GM20000 (cell line): ENCODE results near the gene VSIG8.

ENCODE experiments used
- DNase-seq: peaks from one replicate; pipeline ENCODE4 v3.0.0; 2012; ENCODE audit warnings: low spot score
- CTCF ChIP-seq: IDR thresholded peaks from 2 replicates; pipeline ENCODE4 v1.5.1; 2012; ENCODE audit warnings: mild to moderate bottlenecking, control low read depth; ENCODE audit errors: extremely low read depth, missing control alignments

Gene VSIG8

DNA sequence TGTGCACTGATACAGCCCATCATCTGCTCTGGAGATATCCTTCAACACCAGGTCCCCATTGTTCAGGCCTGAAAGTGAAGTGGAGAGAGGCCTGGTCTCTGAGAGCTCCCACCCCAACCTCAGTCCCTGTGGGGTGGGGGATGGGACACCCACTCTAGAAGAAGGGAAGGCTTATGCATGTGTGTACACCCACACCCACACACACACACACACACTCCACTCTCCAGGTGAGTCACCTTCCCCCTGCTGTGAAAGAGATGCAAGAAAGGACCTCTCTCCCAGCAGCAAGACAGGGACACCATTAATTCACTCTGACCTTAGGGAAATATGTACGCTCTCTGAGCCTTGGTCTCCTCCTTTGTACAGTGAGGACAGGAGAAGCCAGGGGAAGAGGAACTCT lies 5.9 kb downstream of the VSIG8 start:
- no peak for DNase-seq
- TF ChIP-seq CTCF, result no peak

GRCh38 chr1:159855709-159856108 lies 6.7 kb downstream of the VSIG8 start:
- DNase-seq, result no peak

GRCh38 chr1:159854693-159855192 lies 7.7 kb downstream of the VSIG8 start:
- DNase-seq, result peak; percentile 77
- no peak for TF ChIP-seq CTCF

More at GRCh38 chr1:159855709-159856108, 6.7 kb downstream of the VSIG8 start:
- TF ChIP-seq CTCF, result no peak

GRCh38 chr1:159854116-159854692 lies 8.3 kb downstream of the VSIG8 start:
- TF ChIP-seq CTCF, result no peak
- DNase-seq, result no peak

DNA sequence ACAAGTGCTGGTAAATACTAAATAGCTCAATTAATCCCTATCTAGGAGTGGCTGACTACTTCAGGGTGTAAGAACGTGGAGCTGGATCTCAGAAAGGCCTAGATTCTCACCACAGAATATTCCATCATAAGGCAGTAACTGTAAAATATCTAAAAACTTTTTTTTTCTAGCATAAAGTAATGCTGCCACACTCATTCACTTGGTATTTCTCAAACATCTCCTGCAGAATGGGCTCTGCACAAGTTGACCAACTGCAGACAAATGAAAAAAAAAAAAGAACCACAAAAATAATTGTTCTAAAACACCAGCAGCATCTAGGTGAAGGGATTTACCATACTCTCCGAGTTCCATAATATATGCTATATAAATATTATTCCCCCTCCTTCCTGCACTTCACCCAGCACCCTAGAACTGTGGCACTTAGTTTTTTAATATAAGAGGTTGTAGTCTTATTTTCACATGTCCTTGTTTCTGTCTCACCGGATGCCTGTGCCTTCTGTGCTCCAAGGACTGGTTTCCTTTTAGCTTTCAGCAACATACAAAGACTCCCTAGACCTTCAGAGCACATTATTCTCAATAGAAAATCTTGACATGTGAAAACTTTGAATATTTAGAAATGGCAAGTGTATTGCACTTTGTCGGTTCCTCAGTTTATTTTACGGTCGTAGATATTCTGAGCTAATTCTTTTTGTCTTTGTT lies 8.9 kb downstream of the VSIG8 start:
- no peak for DNase-seq
- TF ChIP-seq CTCF, result no peak

- no peak for TF ChIP-seq CTCF
- DNase-seq, result no peak
Observed at GRCh38 chr1:159851407-159851806, 11.1 kb downstream of the VSIG8 start.

DNA sequence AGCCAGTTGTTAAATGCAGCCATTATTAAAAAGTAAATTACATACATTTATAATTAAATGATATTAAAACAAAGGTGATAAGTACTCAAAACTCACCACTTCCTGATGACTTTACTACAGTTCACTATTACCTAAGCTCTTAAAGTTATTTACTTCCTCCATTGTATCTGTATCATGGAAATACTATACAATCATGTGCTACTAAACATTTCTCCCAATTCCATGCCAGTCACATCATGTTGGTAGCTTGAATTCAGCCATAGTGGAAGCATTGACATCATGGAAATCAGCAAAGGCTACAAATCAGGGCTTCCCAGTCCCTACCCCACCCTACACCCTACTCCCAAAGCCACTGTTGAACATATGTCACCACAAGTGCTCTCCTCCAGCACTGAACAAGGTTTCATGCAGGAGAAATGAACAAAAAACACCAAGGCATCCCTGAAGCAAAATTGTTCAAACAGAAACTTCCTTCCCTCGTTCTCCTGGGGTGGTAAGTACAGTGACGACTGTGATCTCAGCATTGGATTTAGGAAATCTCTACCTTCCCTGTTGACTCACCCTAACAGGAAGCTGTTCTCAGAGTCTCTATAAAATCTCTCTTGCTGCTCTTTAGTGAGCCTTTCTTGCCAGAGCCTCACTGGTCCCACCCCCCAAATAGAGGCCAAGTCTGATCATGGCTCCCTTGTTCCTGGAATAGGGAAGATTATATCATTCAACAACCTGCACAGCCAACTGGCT lies 12.7 kb downstream of the VSIG8 start:
- no peak for DNase-seq
- no peak for TF ChIP-seq CTCF
